HG03196 (cell line): ENCODE measurements around the gene RIMBP2.

Source experiments
- ATAC-seq: cut with Tn5 transposase; IDR thresholded peaks from one replicate; pipeline ENCODE4 v1.9.1; 2021; ENCODE audit not compliant: unreplicated experiment

The RIMBP2 gene

DNA sequence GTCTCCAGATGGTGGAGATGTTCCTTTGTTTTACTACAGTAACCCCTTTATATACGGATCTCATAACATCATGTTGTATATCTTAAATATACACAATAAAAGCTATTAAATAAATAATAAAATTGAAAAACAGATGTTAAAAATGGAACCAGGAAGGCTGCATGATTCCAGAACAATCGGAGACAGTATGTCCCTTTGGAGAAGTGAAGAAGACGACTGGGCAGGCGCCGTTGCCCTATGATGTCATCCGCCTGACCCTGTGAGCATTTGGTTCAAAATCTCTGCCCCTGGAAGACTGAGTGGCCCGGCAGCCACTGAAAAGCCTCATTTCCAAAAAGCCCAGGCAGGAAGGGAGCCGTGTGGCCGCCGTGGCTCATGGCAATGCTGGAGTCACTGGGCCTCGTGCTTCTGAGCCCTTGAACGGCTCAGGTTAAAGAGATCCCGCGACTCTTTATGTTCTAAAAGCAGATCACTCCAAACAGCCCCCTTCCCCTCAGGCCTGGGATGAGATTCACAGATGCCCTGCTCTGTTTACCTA lies 30.8 kb downstream of the RIMBP2 start:
- ATAC-seq: no peak

DNA sequence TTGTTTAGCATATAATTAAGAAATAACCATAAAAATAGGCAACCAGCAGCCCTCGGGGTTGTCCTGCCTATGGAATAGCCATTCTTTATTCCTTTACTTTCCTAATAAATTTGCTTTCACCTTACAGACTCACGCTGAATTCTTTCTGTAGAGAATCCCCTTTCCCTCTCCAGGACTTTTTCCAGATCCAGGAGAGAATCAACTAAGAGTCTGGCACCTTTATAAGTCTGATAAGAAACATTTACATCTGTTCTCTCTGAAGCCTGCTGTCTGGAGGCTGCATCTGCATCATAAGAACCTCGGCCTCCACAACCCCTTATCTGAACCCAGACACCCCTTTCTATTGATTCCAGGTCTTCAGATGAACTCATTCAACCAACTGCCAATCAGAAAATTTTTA lies 32.3 kb downstream of the RIMBP2 start:
- ATAC-seq: no peak

DNA sequence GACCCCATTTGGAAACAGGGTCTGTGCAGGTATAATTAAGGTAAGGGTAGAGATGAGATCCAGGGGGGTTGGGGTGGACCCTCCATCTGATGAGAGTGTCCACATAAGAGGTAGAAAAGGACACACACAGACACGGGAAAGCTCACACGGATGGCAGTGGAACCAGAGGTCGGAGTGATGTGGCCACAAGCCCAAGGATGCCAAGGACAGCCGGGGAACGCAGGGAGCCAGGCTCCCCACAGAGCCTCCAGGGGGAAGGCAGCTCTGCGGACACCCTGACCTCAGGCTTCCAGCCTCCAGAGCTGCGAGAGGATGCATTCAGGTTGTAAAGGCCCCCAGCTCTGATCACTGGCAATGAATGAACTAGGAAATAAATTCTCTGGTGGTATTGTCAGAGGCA lies 33.0 kb downstream of the RIMBP2 start:
- ATAC-seq: no peak

DNA sequence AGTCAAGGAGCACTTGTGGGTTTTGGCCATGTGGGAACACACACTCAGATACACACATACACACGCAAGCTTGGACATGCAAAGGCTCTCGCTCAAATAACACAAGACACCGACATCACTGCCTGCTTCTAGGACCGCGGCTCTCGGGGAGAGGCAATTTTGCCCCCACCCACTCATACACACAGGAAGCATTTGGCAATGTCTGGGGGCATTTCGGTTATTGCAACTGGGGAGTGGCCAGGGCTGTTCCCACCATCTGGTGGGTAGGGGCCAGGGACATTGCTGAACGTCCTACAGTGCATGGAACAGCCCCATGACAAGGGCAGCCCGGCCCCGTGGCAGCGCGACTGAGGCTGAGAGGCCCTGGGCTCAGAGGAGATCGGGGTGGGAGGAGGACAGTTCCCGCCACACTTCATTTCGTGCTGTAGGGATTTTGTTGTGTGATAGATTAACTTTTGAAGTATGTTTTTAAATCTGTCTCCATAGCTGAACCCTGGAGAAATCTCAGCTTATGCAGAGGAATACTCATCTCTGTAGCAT lies 35.6 kb downstream of the RIMBP2 start:
- no peak for ATAC-seq

DNA sequence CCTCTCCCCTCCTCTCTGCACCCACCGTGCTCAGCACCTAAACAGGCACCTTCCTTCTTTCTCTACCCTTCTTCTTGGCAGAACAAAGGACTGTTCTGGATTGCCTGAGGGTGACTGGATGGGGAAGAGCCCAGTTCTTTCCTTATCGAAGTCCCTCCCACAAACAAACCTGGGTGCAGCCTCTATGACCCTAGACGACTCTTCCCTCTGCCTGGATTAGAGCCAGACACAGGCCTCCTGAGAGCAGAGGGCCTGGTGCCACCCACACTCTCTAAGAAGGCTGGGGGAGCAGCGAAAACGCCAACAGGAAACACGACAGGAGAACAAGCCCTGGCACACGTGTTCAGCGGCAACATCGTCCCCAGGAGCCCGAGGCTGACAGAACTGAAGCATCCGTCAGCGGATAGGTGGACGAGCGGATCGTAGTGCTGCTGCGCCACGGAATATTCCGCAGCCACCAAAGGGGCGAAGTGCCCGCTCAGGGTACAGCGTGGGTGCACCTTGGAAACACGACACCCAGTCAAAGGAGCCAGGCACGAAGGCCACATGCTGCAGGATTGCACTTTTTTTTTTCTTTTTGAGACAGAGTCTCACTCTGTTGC lies 38.0 kb downstream of the RIMBP2 start:
- ATAC-seq: no peak

DNA sequence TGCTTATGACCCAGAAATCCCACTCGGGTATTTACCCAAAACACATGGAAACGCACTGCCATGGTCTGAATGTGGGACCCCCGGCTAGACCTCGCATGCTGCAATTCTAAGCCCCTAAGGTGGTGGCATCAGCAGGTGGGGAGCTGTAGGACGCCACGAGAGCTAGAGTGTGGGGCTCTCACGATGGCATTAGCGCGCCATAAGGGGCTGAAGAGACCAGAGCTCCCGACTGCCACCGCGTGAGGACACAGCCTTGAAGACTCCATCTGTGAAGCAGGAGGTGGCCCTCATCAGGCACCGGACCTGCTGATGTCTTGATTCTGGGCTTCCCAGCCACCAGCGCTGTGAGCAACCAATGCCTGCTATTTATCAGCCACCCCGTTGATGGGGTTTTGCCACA lies 40.3 kb downstream of the RIMBP2 start:
- ATAC-seq: no peak

DNA sequence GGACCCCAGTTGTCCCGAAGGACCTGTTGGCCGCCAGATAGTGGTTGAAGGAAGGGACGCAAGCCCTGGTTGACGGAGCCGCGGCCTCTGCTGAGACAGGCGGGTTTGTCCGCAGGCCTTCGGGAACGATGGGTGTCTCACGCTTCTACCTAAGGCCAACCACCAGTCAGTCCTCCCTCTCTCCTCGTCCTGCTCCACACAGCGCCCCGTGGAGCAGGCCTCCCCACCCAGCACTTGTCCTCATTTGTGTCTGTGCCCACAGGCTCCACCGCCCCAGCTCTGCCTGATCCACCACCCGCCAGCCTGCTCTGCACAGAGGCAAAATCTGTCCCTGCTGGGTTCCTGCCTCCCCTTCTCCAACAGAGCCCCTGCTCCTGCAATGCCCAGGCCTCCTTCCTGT lies 41.0 kb downstream of the RIMBP2 start:
- ATAC-seq: no peak

DNA sequence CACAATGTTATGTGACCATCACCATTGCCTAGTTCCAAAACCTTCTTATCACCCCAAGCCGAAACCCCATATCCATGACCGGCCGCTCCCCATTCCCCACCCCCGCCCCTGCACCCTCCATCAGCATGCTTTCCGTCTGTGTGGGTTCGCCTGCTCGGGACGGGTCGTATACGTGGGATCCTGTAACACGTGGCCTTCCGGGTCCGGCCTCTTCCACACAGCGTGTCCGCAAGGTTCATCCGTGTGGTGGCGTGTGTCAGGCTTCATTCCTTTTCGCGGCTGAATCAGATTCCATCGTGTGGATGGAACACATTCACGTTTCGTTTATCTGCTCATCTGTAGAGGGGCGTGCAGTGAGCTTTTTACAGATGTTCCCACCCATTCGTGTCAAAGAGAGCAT lies 41.4 kb downstream of the RIMBP2 start:
- ATAC-seq: no peak

DNA sequence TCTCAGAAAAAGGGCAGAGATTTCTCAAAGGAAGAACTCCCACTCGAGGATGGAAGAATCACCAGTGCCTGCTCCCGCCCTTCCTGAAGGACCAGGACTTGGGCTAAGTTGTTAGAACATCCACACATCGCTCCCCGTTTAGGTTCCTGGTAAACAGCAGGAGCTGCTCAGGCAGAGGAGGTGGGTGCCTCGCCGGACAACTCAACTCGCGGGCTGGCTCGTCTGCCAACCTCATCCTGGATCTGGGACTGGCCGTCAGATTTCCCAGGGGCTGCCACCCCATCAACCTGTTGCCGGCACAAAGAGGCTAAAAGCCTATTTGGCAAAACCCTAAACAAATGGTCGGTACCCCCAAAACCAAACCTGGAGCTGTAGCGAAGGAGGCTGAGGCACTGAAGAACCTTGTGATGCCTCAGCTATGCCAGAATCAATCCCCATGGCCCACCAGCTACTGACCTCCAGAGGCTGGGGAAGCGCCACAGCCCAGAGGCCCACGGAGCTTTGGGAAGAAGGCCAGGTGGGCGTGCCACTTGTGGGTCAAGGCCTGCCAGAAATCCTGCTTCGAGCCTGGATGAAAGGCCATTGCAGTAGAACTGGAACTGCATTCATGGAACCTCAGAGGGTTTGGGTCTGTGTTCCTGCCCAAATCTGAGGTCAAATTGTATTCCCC lies 42.9 kb downstream of the RIMBP2 start:
- no peak for ATAC-seq

DNA sequence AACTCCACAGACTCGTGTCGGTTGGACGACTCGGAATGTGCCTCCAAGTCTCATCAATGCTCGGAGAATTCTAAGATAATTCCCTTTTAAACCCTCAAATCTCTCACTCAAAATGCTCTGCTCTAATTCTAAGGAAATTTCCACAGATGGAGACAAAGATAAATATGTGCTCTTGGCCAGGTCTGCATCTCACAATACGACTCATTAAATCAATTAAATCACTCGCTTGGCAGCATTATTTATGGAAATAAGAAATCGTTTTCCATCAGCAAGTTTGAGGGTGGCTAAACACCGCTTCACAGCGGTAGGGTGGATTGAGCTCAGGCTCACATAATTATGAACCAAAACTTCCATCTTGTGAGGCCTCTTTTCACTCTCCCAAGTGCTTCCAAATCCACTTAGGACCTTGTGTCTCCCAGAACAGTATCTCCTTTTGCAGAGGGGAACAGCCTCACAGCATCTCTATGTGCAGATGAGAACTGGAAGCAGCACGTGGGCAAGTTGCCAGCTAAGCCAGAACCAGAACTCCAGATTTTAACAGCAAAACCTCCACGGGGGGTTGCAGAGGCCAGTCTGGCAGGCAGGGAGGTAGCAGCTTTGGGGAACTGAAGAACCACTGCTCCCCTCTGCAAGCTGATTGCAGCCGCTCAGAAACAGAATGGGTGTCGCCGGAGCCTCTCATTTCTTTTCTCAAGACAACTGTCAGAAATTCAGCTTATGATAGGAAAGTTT lies 43.8 kb downstream of the RIMBP2 start:
- ATAC-seq: no peak

DNA sequence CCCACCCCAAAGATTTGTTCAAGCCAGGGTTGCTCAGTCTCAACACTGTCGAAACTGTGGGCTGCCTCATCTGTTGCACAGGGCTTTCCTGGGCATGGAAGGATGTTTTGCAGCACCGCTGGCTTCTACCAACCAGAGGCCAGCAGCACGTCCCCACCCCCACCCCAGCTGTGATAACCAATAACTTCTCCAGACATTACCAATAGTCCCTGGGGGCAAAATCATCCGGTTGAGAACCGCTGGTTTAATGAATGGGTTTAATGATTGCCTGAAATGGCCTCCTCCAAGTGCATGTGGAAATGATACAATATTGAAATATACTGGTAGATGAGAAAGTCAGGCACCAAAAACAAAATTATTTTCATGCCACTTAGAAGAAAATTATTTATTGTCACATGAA lies 44.5 kb downstream of the RIMBP2 start:
- ATAC-seq: no peak

DNA sequence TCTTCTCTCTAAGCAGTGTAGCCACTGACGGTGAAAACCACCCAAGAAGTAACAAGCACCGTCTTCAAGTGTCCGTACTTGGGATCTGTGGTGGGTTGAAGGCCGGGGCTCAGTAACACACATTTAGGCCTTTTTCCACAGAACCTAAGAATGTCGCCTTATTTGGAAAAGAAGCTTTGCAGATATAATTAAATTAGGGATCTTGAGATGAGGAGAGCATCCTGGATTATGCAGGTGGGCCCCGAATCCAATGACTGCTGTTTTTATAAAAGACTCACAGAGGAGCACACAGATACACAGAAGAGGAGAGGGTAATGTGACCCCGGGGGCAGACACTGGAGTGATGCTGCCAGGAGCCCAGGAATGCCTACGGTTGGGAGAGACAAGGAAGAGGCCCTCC lies 46.3 kb downstream of the RIMBP2 start:
- no peak for ATAC-seq

DNA sequence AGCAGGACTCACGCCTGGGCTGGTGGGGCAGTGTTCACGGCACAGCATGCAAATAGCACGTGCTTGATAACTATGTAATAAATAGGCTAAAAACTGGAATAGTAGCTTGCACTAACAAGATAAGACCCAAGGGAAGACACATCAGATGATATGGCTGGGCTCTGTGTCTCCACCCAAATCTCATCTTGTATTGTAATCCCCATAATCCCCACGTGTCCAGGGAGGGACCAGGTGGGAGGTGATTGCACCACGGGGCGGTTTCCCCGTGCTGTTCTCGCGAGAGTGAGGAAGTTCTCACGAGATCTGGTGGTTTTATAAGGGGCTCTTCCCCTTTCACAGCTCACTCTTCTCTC lies 46.9 kb downstream of the RIMBP2 start:
- no peak for ATAC-seq

DNA sequence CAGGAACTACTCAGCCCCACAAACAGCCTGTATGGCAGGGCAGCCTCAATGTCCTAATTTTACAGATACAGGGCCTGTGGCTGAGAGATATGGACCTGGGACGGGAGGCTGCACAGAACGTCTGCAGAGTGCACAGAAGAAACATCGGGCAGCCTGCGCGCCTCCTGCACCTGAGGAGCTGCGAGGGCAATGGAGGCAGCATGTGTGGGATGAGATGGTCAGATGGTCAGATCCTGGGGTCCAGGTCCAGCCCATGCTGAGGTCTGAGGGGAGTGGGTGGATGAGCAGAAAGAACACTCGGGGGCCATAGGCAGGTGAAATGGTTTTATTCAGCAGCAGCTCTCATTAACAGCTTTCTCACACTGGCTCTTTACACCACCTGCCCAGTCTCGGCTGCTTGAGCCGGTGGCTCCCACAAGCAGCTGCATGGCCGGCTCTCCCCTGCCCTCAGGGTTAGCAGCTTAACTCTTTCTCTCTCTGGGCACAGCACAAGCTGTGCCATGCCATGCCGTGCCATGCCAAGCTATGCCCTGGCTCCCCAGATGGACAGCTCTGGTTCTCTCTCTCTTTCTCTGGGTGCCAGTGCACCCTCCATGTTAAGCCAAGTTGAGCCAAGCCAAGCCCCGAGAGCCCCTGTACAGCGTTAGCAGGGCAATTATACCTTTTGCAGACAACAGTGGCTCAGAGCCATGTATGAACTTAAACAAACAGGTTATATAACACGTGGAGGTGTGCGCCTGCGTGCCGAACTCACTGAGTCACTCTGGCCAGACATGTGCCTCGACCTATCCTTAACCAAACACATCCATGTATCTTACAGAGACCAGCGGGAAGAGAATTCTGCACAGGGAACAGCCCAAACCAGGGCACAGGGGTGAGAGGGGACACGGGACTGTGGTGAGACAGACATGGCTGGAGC lies 47.6 kb downstream of the RIMBP2 start:
- ATAC-seq: no peak

DNA sequence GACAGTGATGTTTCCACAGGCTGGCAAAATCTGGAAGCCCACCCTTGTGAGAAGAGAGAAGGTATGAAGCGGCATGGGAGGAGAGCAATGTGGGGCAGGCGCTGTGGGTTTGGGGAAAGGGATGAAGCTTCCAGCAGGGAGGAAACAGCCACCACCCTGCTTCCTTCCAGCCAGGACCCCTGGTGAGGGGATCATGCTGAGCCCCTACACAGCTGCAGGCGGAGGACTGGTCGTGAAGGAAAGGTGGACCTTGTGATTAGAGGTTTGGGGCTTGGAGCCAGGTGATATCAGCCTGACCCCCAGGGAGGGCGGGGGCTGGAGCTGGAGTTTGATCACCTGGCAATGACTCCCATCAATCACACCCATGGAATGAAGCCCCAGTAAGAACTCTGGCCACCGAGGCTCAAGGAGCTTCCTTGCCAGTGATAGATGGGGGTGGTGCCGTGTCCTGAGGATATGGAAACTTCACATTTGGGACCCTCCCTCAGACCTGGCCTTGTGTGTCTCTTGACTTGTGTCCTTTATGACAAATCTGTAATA lies 48.6 kb downstream of the RIMBP2 start:
- no peak for ATAC-seq

DNA sequence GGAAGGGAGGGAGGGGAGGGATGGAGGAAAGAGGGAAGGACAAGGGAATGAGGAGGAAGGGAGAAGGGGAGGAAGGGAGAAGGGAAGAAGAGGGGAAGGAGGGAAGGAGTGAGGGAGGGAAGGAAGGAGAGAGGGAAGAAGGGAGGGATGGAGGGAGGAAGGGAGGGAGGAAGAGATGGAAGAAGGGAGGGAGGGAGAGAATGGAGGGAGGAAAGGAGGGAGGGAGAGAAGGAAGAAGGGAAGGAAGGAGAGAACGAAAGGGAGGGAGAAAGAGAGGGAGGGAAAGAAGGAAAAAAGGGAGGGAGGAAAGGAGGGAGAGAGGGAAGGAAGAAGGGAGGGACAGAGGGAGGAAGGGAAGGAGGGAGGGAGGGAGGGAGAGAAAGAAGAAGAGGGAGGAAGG lies 49.5 kb downstream of the RIMBP2 start:
- no peak for ATAC-seq

DNA sequence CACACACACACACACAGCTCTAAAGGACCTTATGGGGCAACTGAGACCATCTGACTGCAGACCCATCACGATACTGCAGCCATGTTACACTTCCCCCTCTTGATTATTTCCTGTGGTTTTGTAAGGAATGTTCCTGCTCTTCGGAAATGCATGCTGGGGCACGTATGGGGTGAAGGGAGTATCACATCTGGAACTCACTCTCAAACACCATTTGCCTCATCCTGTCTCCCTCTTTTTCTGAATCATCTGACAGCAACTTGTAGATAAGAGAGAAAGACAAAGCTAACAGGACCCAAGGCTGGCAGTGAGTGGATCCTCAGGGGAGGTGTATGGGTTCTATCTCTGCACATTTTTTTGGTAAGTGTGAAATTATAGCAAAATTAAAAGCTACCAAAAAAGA lies 50.3 kb downstream of the RIMBP2 start:
- ATAC-seq: no peak

DNA sequence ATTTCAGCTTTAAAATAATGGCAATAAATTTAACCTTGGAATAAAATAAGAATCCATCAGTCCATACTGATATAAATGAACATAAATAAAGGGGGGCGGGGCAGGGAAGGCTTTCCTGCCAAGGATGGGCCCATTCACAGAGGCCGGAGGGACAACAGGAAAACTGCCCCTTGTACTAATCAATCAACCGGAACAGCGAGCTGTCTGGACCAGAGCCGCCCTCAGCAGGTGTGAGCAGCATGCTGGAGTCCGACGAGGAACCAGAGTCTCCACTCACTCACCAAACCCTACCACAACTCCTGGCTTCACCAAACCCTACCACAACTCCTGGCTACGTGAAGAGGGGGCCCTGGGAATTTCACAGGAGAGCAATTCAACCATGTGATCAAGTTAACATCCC lies 51.3 kb downstream of the RIMBP2 start:
- no peak for ATAC-seq

DNA sequence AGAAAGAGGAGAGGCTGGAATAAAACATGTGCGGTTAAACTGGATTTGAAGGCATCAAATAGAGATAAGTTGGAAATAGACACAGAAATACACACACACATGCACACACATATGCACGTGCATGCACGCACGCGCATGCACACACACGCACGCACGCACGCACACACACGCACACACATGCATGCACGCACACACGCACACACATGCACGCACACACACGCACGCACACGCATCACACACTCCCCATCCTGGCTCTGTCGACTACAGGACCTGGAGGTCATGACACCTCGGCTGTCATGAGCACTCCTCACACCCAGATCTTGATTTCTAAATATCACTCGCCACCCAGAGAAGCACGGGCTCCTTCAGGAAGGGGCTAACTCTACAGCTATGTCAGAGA lies 51.8 kb downstream of the RIMBP2 start:
- no peak for ATAC-seq

DNA sequence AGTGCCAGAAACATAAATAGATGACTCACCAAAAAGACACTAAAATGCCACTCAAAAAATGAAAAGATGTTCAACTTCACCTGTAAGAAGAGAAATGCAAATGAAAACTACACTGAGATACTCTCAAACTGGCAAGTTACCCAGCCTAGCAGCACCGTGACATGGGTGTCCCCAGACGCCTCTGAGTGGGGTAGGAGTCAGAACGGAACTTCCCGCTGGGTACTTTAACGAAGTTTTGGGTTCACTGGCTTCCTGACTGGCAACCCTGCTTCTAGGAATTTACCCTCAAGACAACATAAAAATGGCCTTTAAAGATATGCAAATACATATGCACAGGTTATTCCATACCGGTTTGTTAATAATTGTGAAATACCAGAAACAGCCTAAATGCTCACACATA lies 52.6 kb downstream of the RIMBP2 start:
- no peak for ATAC-seq
